SK-N-SH (cell line): Measurements from ENCODE around the gene BORCS5. TPM values are rescaled to one million over a fixed set of nuclear protein-coding genes. Genes with fewer than 3 reads are reported as not detected.
A peak's percentile ranks its signal among the peaks of the same experiment; 100 is the strongest.

Experiments used
- CTCF ChIA-PET: fragments of 300-600, 350-600 bp; formaldehyde crosslinking; extraction: SDS; loops from one replicate; lab custom pipeline; 2021; lab: Yijun Ruan, JAX
- POLR2A ChIA-PET: fragments of 350-600 bp; sonication (Branson Sonifier 250); formaldehyde crosslinking; extraction: SDS; loops from one replicate; lab custom pipeline; 2020; ENCODE audit warnings: antibody characterized with exemption, inconsistent platforms; lab: Yijun Ruan, JAX
- DNase-seq: peaks from one replicate; pipeline ENCODE4 v3.0.0; 2012
- H2AFZ ChIP-seq: fragments of 200-600 bp; sonication (generic); 2 replicates; pipeline ENCODE4 v1.8.1; 2016; ENCODE audit warnings: antibody characterized with exemption, mild to moderate bottlenecking, low read depth
- H3F3A ChIP-seq: fragments of 200-600 bp; sonication (generic); replicated peaks from 2 replicates; pipeline ENCODE3; 2016; ENCODE audit warnings: antibody characterized with exemption, mild to moderate bottlenecking; ENCODE audit not compliant: insufficient read depth
- H3K27ac ChIP-seq, 2 experiments: fragments of 200-500 bp in 1 of 2; fragments of 200-600 bp in 1 of 2; sonication (Bioruptor generic) in 1 of 2; sonication (generic), shearing (Covaris generic) in 1 of 2; 2 replicates each; pipeline versions ENCODE4 v1.5.1 to v1.6.1; 2014 to 2016; ENCODE audit warnings: low read depth in 2 of 2, inconsistent platforms in 1 of 2, low read length in 1 of 2, mild to moderate bottlenecking in 1 of 2, mixed read lengths in 1 of 2
- H3K27me3 ChIP-seq: fragments of 200-600 bp; sonication (generic), shearing (Covaris generic); 2 replicates; pipeline ENCODE4 v1.6.1; 2016; ENCODE audit warnings: mixed run types; ENCODE audit not compliant: insufficient read depth
- H3K36me3 ChIP-seq, 2 experiments: fragments of 200-500 bp in 1 of 2; fragments of 200-600 bp in 1 of 2; sonication (Bioruptor generic) in 1 of 2; sonication (generic) in 1 of 2; replicated peaks in 1 of 2; 2 replicates each; pipeline versions ENCODE3 to v1.5.1; 2014 to 2016; ENCODE audit warnings: low read length in 1 of 2, mild to moderate bottlenecking in 1 of 2; ENCODE audit not compliant: insufficient read depth in 2 of 2, control insufficient read depth in 1 of 2
- H3K4me1 ChIP-seq, 2 experiments: fragments of 200-500 bp in 1 of 2; fragments of 200-600 bp in 1 of 2; sonication (Bioruptor generic) in 1 of 2; sonication (generic), shearing (Covaris generic) in 1 of 2; 2 replicates each; pipeline versions ENCODE4 v1.5.1 to v1.6.1; 2014 to 2016; ENCODE audit warnings: low read depth in 1 of 2, low read length in 1 of 2, mixed run types in 1 of 2; ENCODE audit not compliant: insufficient read depth in 2 of 2, control insufficient read depth in 1 of 2
- H3K4me2 ChIP-seq: fragments of 200-600 bp; sonication (generic), shearing (Covaris generic); 2 replicates; pipeline ENCODE4 v1.6.1; 2017; ENCODE audit warnings: mixed run types
- H3K4me3 ChIP-seq, 2 experiments: fragments of 200-500 bp in 1 of 2; fragments of 200-600 bp in 1 of 2; sonication (Bioruptor generic) in 1 of 2; sonication (generic), shearing (Covaris generic) in 1 of 2; 2 replicates each; pipeline versions ENCODE4 v1.5.1 to v1.8.1; 2014 to 2016; ENCODE audit warnings: low read depth in 2 of 2, inconsistent platforms in 1 of 2, low read length in 1 of 2, mild to moderate bottlenecking in 1 of 2, mixed read lengths in 1 of 2, moderate library complexity in 1 of 2
- H3K79me2 ChIP-seq: fragments of 200-600 bp; sonication (generic); 2 replicates; pipeline ENCODE4 v1.8.1; 2017; ENCODE audit warnings: mild to moderate bottlenecking; ENCODE audit not compliant: insufficient read depth
- H3K9ac ChIP-seq: fragments of 200-600 bp; sonication (generic); 2 replicates; pipeline ENCODE4 v1.6.1; 2017; ENCODE audit warnings: mixed run types
- H3K9me2 ChIP-seq: fragments of 200-600 bp; sonication (generic); 2 replicates; pipeline ENCODE4 v1.6.1; 2017; ENCODE audit warnings: mixed run types
- H3K9me3 ChIP-seq: fragments of 200-600 bp; sonication (generic); 2 replicates; pipeline ENCODE4 v1.6.1; 2017; ENCODE audit warnings: mixed run types, mild to moderate bottlenecking, moderate library complexity
- H4K20me1 ChIP-seq: fragments of 200-600 bp; sonication (generic); 2 replicates; pipeline ENCODE4 v1.6.1; 2017; ENCODE audit warnings: mild to moderate bottlenecking, mixed run types; ENCODE audit not compliant: insufficient read depth
- CHD2 ChIP-seq: fragments of 150-350 bp; IDR thresholded peaks from 2 replicates; pipeline ENCODE4 v1.6.1; 2018; ENCODE audit warnings: low read length; ENCODE audit not compliant: partially characterized antibody
- FOSL2 ChIP-seq: IDR thresholded peaks from 2 replicates; pipeline ENCODE4 v1.4.0; 2012; ENCODE audit warnings: low read depth, mild to moderate bottlenecking, moderate library complexity, borderline replicate concordance
- FOXJ3 ChIP-seq: sonication (generic); formaldehyde crosslinking; IDR thresholded peaks from 2 replicates; pipeline ENCODE4 v1.5.1; 2020; ENCODE audit warnings: mild to moderate bottlenecking, missing genetic modification reagents
- GATA2 ChIP-seq: sonication (generic); formaldehyde crosslinking; IDR thresholded peaks from 2 replicates; pipeline ENCODE4 v1.5.0; 2020; ENCODE audit warnings: mild to moderate bottlenecking, missing genetic modification reagents
- JUND ChIP-seq: IDR thresholded peaks from 2 replicates; pipeline ENCODE4 v1.4.0; 2012
- MXI1 ChIP-seq: IDR thresholded peaks from 2 replicates; pipeline ENCODE4 v1.6.1; 2012; ENCODE audit warnings: mild to moderate bottlenecking, low read depth, low read length, improper control_type of control experiment
- RAD21 ChIP-seq: IDR thresholded peaks from 2 replicates; pipeline ENCODE4 v1.6.1; 2012; ENCODE audit warnings: mild to moderate bottlenecking, low read length
- RFX5 ChIP-seq: IDR thresholded peaks from 2 replicates; pipeline ENCODE4 v1.6.1; 2012; ENCODE audit warnings: mild to moderate bottlenecking, improper control_type of control experiment, low read length
- RXRA ChIP-seq: IDR thresholded peaks from 2 replicates; pipeline ENCODE4 v1.4.0; 2012; ENCODE audit warnings: low read depth, mild to moderate bottlenecking, borderline replicate concordance
- SIN3A ChIP-seq: IDR thresholded peaks from 2 replicates; pipeline ENCODE4 v1.6.1; 2012; ENCODE audit warnings: low read depth, mild to moderate bottlenecking, low read length, moderate library complexity, borderline replicate concordance
- TAF1 ChIP-seq: IDR thresholded peaks from 2 replicates; pipeline ENCODE4 v1.6.1; 2012; ENCODE audit warnings: low read depth, mild to moderate bottlenecking, low read length, moderate library complexity, borderline replicate concordance
- YY1 ChIP-seq: IDR thresholded peaks from 2 replicates; pipeline ENCODE4 v1.4.0; 2012; ENCODE audit warnings: low read depth, mild to moderate bottlenecking
- WGBS: methylation state at CpG from one replicate; pipeline ENCODE4 v1.1.6; 2017; ENCODE audit warnings: low lambda C conversion rate; 5-methylcytosine and 5-hydroxymethylcytosine counted together
- polyA plus RNA-seq, 3 experiments: library from polyadenylated mRNA; depleted of rRNA; stranded (reverse); fragments of >200 nt; gene quantifications; 2 replicates each; pipeline ENCODE4 v1.2.3, GENCODE V29; 2012
- TF ChIP-seq, protein P1 (sequence below): fragments of 150-350 bp; IDR thresholded peaks from 2 replicates; pipeline ENCODE4 v1.6.1; 2017; ENCODE audit warnings: antibody characterized with exemption, low read length, low read depth, borderline replicate concordance
- TF ChIP-seq, protein P2 (sequence below): fragments of 150-350 bp; IDR thresholded peaks from 2 replicates; pipeline ENCODE4 v1.6.1; 2016; ENCODE audit warnings: mild to moderate bottlenecking, low read depth, low read length
- TF ChIP-seq, protein P3 (sequence below): IDR thresholded peaks from 2 replicates; pipeline ENCODE4 v1.6.1; 2012; ENCODE audit warnings: mild to moderate bottlenecking, low read depth, low read length, moderate library complexity

Gene BORCS5
- polyA plus RNA-seq, 1 of the 3 experiments (the other 2 are of a cell fraction) = 16.3 TPM

DNA sequence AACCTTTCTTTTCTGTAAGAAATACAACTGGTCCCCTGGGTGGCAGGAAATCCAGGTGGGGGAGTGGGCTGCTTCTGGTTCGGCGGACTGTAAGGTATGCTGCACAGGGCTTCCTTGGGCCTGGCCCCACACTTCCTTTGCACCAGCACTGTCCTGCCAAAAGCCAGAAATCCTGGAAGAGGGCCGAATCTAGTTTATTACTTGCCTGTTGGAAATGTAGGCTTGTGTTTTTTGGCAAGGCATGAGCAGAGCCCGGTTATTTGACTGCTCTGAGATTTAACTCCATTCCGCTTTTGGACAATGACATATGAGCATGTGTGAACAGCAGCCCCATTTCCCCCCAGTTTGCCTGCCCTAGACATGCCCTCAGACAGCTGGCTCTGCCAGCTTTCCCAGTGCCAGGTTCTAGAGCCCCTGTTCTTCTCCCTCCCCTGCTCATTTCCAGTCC is 86.6 kb downstream of the BORCS5 start:
- no peak for TF ChIP-seq RXRA
- TF ChIP-seq FOXJ3 = no peak
- TF ChIP-seq RFX5 = no peak
- no peak for TF ChIP-seq CHD2
- TF ChIP-seq JUND = no peak
- TF ChIP-seq SIN3A = no peak
- TF ChIP-seq, protein P1, sequence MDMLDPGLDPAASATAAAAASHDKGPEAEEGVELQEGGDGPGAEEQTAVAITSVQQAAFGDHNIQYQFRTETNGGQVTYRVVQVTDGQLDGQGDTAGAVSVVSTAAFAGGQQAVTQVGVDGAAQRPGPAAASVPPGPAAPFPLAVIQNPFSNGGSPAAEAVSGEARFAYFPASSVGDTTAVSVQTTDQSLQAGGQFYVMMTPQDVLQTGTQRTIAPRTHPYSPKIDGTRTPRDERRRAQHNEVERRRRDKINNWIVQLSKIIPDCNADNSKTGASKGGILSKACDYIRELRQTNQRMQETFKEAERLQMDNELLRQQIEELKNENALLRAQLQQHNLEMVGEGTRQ = no peak
- TF ChIP-seq YY1 = no peak
- no peak for TF ChIP-seq FOSL2
- TF ChIP-seq, protein P2, sequence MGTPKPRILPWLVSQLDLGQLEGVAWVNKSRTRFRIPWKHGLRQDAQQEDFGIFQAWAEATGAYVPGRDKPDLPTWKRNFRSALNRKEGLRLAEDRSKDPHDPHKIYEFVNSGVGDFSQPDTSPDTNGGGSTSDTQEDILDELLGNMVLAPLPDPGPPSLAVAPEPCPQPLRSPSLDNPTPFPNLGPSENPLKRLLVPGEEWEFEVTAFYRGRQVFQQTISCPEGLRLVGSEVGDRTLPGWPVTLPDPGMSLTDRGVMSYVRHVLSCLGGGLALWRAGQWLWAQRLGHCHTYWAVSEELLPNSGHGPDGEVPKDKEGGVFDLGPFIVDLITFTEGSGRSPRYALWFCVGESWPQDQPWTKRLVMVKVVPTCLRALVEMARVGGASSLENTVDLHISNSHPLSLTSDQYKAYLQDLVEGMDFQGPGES = no peak
- TF ChIP-seq, protein P3, sequence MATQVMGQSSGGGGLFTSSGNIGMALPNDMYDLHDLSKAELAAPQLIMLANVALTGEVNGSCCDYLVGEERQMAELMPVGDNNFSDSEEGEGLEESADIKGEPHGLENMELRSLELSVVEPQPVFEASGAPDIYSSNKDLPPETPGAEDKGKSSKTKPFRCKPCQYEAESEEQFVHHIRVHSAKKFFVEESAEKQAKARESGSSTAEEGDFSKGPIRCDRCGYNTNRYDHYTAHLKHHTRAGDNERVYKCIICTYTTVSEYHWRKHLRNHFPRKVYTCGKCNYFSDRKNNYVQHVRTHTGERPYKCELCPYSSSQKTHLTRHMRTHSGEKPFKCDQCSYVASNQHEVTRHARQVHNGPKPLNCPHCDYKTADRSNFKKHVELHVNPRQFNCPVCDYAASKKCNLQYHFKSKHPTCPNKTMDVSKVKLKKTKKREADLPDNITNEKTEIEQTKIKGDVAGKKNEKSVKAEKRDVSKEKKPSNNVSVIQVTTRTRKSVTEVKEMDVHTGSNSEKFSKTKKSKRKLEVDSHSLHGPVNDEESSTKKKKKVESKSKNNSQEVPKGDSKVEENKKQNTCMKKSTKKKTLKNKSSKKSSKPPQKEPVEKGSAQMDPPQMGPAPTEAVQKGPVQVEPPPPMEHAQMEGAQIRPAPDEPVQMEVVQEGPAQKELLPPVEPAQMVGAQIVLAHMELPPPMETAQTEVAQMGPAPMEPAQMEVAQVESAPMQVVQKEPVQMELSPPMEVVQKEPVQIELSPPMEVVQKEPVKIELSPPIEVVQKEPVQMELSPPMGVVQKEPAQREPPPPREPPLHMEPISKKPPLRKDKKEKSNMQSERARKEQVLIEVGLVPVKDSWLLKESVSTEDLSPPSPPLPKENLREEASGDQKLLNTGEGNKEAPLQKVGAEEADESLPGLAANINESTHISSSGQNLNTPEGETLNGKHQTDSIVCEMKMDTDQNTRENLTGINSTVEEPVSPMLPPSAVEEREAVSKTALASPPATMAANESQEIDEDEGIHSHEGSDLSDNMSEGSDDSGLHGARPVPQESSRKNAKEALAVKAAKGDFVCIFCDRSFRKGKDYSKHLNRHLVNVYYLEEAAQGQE = no peak
- TF ChIP-seq RAD21 = no peak
- no peak for TF ChIP-seq TAF1
- no peak for TF ChIP-seq MXI1
- TF ChIP-seq GATA2 = no peak
- peak overlapping the region in 1 of 2 experiments; percentile 75; a peak in 2 of 4 replicates for H3K27ac ChIP-seq
- ChIA-PET POLR2A (no interaction called here), CTCF (no interaction called here)
- peaks cover 17% of the 10 kb centered on the region for H3F3A ChIP-seq
- no peak overlapping the region for H3K9ac ChIP-seq
- H3K9me2 ChIP-seq = no peaks in the 10 kb centered on the region
- H2AFZ ChIP-seq = no peak overlapping the region
- H3K79me2 ChIP-seq = no peaks in the 10 kb centered on the region
- no peak overlapping the region; the same call in 1 of the 2 replicates for H3K4me2 ChIP-seq
- no peak for DNase-seq
- H4K20me1 ChIP-seq = no peaks in the 10 kb centered on the region
- H3K4me1 ChIP-seq = peaks cover 3 to 10% of the 10 kb centered on the region in 2 experiments; a peak in 3 of 4 replicates
- no peak overlapping the region for H3K4me3 ChIP-seq
- H3K9me3 ChIP-seq = no peaks in the 10 kb centered on the region
- H3K27me3 ChIP-seq = no peaks in the 10 kb centered on the region
- 94% methylated on average over 3 of the region's 5 CpGs for WGBS
- H3K36me3 ChIP-seq = no peaks in the 10 kb centered on the region
